ENCODE data around the gene CDKAL1. TPM values are rescaled to one million over a fixed set of nuclear protein-coding genes. Genes with fewer than 3 reads are reported as not detected.
"Not testable (repeated sequence)": the region's sequence is repeated elsewhere in the genome, so short reads cannot be mapped to it uniquely, and the experiment has no call there.

CDKAL1 gene
- total RNA-seq, 1 donor, result 20.0 TPM

GRCh38 chr6:20600831-20601230 lies 66.6 kb downstream of the CDKAL1 start:
- no peak overlapping the region for H3K4me3 ChIP-seq (ENCODE audit: low read depth, low read length)
- TF ChIP-seq CTCF (IDR thresholded peaks at IDR 0.05; ENCODE audit: insufficient read depth, low read length), result no peak
- DNase-seq (ENCODE audit: low read depth), result no peak

GRCh38 chr6:20604159-20604558 lies 69.9 kb downstream of the CDKAL1 start:
- TF ChIP-seq CTCF (IDR thresholded peaks at IDR 0.05; ENCODE audit: insufficient read depth, low read length), result no peak
- no peak for DNase-seq (ENCODE audit: low read depth)
- H3K4me3 ChIP-seq (ENCODE audit: low read depth, low read length), result no peak overlapping the region

- no peak overlapping the region for H3K4me3 ChIP-seq (ENCODE audit: low read depth, low read length)
- TF ChIP-seq CTCF (IDR thresholded peaks at IDR 0.05; ENCODE audit: insufficient read depth, low read length), result no peak
- DNase-seq (ENCODE audit: low read depth), result no peak
These were observed 70.8 kb downstream of the CDKAL1 start for GRCh38 chr6:20605061-20605460.

DNA sequence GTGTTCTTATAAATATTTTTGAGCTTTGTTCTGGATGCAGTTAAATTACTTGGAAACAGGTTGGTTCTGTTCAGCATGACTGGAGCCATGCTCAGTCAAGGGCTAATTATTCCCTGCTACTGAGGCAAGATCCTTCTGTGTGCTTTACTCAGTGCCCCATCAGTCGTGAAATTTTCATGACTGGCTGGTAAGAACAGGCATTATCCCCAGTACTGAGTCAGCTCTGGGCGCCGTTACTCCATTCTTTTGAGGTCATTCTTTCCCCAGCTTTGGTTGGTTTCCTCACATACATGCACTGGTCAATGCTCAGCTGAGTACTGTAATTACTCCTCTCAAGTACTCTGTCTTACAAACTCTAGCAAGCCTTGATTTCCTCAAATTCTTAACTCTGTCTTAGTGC lies 71.3 kb downstream of the CDKAL1 start:
- no peak for TF ChIP-seq CTCF (IDR thresholded peaks at IDR 0.05; ENCODE audit: insufficient read depth, low read length)
- no peak overlapping the region for H3K4me3 ChIP-seq (ENCODE audit: low read depth, low read length)
- DNase-seq (ENCODE audit: low read depth), result peak; percentile 64

DNA sequence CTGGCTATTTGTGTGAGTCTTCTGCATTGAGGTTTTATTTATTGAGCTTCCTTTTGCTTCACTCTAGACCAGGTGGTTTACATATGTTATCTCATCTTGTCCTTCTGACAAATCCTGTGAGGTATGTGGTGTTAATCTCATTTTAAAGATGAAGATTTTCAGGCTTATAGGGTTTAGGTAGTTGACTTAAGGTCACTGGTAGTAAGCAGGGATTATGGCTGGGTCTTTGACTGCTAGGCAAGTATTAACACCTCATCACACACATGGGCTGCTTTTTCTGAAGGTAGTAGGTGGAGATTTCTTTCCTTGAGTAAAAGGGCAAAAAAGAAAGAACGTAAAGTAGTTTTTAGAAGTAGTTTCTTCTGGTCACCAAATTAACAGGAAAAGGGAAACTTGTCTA lies 72.6 kb downstream of the CDKAL1 start:
- TF ChIP-seq CTCF (IDR thresholded peaks at IDR 0.05; ENCODE audit: insufficient read depth, low read length), result no peak
- H3K4me3 ChIP-seq (ENCODE audit: low read depth, low read length), result no peak overlapping the region
- no peak for DNase-seq (ENCODE audit: low read depth)

DNA sequence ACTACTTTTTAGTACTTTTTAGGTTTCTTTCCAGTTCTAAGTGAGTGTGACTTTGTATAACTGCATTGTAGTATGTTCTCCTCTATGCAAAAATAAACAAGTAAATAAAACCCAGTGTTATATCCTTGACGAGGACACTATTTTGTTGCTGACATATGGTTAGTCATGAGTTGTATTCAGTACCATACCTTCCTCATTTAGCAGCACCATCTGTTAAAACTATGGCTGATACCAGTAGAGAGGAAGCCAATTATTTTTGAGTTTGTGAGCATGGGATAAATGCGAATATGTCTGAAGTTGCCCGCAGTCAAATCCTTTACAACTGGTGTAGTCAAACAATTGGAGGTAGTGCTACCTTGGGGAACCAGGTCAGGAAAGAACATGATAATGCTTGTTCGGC lies 74.1 kb downstream of the CDKAL1 start:
- H3K4me3 ChIP-seq (ENCODE audit: low read depth, low read length), result no peak overlapping the region
- no peak for DNase-seq (ENCODE audit: low read depth)
- no peak for TF ChIP-seq CTCF (IDR thresholded peaks at IDR 0.05; ENCODE audit: insufficient read depth, low read length)

GRCh38 chr6:20608905-20609304 lies 74.6 kb downstream of the CDKAL1 start:
- no peak overlapping the region for H3K4me3 ChIP-seq (ENCODE audit: low read depth, low read length)
- no peak for TF ChIP-seq CTCF (IDR thresholded peaks at IDR 0.05; ENCODE audit: insufficient read depth, low read length)
- no peak for DNase-seq (ENCODE audit: low read depth)

GRCh38 chr6:20609924-20610323 lies 75.7 kb downstream of the CDKAL1 start:
- H3K4me3 ChIP-seq (ENCODE audit: low read depth, low read length); DNase-seq (ENCODE audit: low read depth): not testable (repeated sequence)
